ENCODE results near the gene TNS3.

The TNS3 gene

DNA sequence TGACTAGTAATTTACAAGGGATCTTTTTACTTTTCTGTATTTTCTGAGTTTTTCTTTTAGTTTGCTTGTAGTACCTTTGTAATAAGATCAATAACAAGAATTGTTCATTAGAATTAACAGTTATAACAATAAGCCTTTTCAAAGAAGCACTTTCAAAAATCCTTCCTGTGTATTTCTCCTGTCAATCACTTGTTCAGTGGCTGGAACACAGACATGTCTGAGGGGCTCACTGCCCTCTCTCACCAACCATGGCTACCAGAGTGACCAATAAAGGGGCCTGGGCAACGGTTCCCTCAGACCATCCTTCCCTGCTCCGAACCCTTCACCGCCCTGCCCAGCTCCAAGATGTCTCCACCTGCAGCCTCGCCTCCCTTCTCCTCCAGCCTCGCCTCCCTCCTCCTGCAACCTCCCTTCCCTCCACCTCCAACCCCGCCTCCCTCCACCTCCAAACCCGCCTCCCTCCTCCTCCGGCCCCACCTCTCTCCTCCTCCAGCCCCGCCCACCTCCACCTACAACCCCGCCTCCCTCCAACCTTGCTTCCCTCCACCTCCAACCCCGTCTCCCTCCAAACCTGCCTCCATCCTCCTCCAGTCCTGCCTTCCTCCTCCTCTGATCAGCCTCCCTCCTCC is 353.4 kb downstream of the TNS3 start:
- no peak overlapping the region for H3K4me3 ChIP-seq (ENCODE audit: low read depth, low read length)
- H3K27me3 ChIP-seq (ENCODE audit: insufficient read depth, low read depth, severe bottlenecking): no peaks in the 10 kb centered on the region
- no peak for TF ChIP-seq CTCF (IDR thresholded peaks at IDR 0.05; ENCODE audit: low read depth, low read length)
- no peaks in the 10 kb centered on the region for H3K9me3 ChIP-seq (ENCODE audit: severe bottlenecking)
- H3K27ac ChIP-seq: no peak overlapping the region
- no peaks in the 10 kb centered on the region for H3K36me3 ChIP-seq
- DNase-seq: peak; percentile 23

- no peak for TF ChIP-seq CTCF (IDR thresholded peaks at IDR 0.05; ENCODE audit: low read depth, low read length)
- no peaks in the 10 kb centered on the region for H3K9me3 ChIP-seq (ENCODE audit: severe bottlenecking)
- no peak overlapping the region for H3K4me3 ChIP-seq (ENCODE audit: low read depth, low read length)
- no peak overlapping the region for H3K27ac ChIP-seq
- DNase-seq: no peak
- H3K36me3 ChIP-seq: no peaks in the 10 kb centered on the region
- H3K27me3 ChIP-seq (ENCODE audit: insufficient read depth, low read depth, severe bottlenecking): no peaks in the 10 kb centered on the region
Measured at GRCh38 chr7:47227762-47228177, 354.1 kb downstream of the TNS3 start.

DNA sequence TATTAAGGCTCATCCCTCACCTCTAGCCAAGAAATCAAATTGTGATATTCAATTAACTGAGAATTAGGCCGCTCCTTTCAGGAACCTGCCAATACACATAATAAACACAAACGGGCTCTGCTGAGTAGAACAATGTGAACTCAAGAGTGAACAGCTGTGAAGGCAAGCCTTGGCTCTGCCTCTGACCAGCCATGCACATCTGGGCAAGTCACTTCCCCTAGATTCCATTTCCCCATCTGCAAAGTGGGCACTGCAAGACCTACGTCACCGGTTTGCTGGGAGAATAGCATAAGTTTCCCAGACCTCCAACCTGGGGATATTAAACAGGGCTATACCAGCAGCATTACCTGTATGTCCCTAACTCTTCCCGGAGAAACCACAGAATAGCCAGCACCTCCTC is 355.2 kb downstream of the TNS3 start:
- H3K4me3 ChIP-seq (ENCODE audit: low read depth, low read length): no peak overlapping the region

DNA sequence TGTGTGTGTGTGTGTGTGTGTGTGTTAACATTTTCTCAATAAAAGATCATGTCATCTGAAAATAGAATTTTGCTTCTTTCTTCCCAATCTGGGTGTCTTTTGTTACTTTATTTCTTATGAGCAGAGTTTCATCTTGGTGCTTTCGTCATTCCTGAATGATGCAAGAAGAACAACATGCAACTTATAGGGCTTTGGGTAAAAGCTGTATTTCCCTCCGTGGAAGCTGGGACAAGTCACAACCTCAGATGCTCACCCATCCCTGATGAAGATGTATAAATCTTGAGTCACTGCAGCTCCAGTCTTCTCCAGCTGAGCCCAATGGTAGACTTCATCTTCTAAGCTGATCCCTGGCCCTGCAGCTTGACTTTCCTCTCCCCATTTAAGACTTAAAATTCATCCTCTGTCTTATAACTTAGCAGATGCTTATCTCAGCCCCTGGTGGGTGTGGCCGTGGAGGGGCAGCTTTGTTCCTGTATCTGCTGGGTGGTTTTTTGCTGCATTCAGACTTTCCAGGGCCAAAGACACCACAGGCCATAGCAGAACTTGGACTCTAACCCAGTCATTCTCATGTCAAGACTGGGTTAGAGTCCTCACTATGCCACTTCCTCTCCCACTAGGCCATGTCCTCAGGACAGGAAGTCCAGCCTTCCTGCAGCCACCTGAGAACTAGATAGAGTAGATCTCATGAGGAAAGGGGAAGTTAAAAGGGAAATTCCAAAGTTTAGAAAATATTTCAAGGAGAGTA is 356.4 kb downstream of the TNS3 start:
- H3K27me3 ChIP-seq (ENCODE audit: insufficient read depth, low read depth, severe bottlenecking): no peaks in the 10 kb centered on the region
- no peaks in the 10 kb centered on the region for H3K36me3 ChIP-seq
- H3K9me3 ChIP-seq (ENCODE audit: severe bottlenecking): no peaks in the 10 kb centered on the region
- H3K27ac ChIP-seq: no peak overlapping the region
- H3K4me3 ChIP-seq (ENCODE audit: low read depth, low read length): no peak overlapping the region
- TF ChIP-seq CTCF (IDR thresholded peaks at IDR 0.05; ENCODE audit: low read depth, low read length): no peak
- no peak for DNase-seq

More for the DNA sequence above, 355.2 kb downstream of the TNS3 start:
- TF ChIP-seq CTCF (IDR thresholded peaks at IDR 0.05; ENCODE audit: low read depth, low read length): no peak
- no peak overlapping the region for H3K27ac ChIP-seq
- no peaks in the 10 kb centered on the region for H3K9me3 ChIP-seq (ENCODE audit: severe bottlenecking)
- no peaks in the 10 kb centered on the region for H3K27me3 ChIP-seq (ENCODE audit: insufficient read depth, low read depth, severe bottlenecking)
- H3K36me3 ChIP-seq: no peaks in the 10 kb centered on the region
- no peak for DNase-seq
